Activated CD8-positive, alpha-beta T cell treated with anti-CD3 and anti-CD28 coated beads for 36 hours (primary cell): ENCODE results near the gene CTBP2. TPM values are rescaled to one million over a fixed set of nuclear protein-coding genes. Genes with fewer than 3 reads are reported as not detected.
A peak's percentile ranks its signal among the peaks of the same experiment; 100 is the strongest.

Source experiments
- ATAC-seq: fragments of 200-7000 bp; cut with Tn5 transposase; one replicate; pipeline ENCODE4 v1.10.0; 2021; ENCODE audit warnings: mild to moderate bottlenecking, moderate library complexity
- CTCF ChIA-PET: fragments of 350-600 bp; sonication (Branson Sonifier 250); formaldehyde crosslinking; loops from one replicate; lab custom pipeline; 2021; ENCODE audit warnings: antibody characterized with exemption; lab: Charles Lee
- POLR2A ChIA-PET: fragments of 350-600 bp; sonication (Branson Sonifier 250); formaldehyde crosslinking; loops from one replicate; lab custom pipeline; 2021; ENCODE audit warnings: antibody characterized with exemption; lab: Charles Lee
- DNase-seq: peaks from one replicate; pipeline ENCODE4 v3.0.0-alpha.2; 2020
- H3K27ac Mint-ChIP-seq: one replicate; pipeline ENCODE4 v1.8.0; 2021; ENCODE audit warnings: mild to moderate bottlenecking, mixed read lengths
- H3K27me3 Mint-ChIP-seq: one replicate; pipeline ENCODE4 v1.8.0; 2021; ENCODE audit warnings: mixed read lengths
- H3K36me3 Mint-ChIP-seq: one replicate; pipeline ENCODE4 v1.8.0; 2021; ENCODE audit warnings: low read depth, mixed read lengths
- H3K4me1 Mint-ChIP-seq: one replicate; pipeline ENCODE4 v1.8.0; 2021; ENCODE audit warnings: low read depth, mixed read lengths
- H3K4me3 Mint-ChIP-seq: one replicate; pipeline ENCODE4 v1.8.0; 2021; ENCODE audit warnings: mild to moderate bottlenecking, moderate library complexity, mixed read lengths
- H3K9me3 Mint-ChIP-seq: one replicate; pipeline ENCODE4 v1.8.0; 2021; ENCODE audit warnings: mixed read lengths
- intact Hi-C: fragments of 100-400 bp; cut with micrococcal nuclease; formaldehyde crosslinking; loops from one replicate; pipeline ENCODE4 v1.10.0; 2022
- total RNA-seq, 2 experiments: library from RNA; stranded (reverse); gene quantifications; one replicate each; pipeline ENCODE4 v1.2.3, GENCODE V29; 2021
- TF ChIP-seq, protein P1 (sequence below): fragments of 200-600 bp; IDR thresholded peaks from one replicate; pipeline ENCODE4 v1.8.0; 2022; ENCODE audit warnings: antibody characterized with exemption, mild to moderate bottlenecking

CTBP2 gene
- total RNA-seq, 2 experiments from 2014 or later = 0.60 to 0.88 TPM

GRCh38 chr10:124984376-124984775, 176.0 kb downstream of the CTBP2 start:
- intact Hi-C loops = no loop called here
- DNase-seq (no peak), ATAC-seq (no peak)
- ChIA-PET CTCF (interaction anchor here (3.6 kb wide), 1 partner anchor 8 kb away, joined by 16 read pairs; no protein-coding TSS in a partner anchor), POLR2A (no interaction called here)
- TF ChIP-seq, protein P1, sequence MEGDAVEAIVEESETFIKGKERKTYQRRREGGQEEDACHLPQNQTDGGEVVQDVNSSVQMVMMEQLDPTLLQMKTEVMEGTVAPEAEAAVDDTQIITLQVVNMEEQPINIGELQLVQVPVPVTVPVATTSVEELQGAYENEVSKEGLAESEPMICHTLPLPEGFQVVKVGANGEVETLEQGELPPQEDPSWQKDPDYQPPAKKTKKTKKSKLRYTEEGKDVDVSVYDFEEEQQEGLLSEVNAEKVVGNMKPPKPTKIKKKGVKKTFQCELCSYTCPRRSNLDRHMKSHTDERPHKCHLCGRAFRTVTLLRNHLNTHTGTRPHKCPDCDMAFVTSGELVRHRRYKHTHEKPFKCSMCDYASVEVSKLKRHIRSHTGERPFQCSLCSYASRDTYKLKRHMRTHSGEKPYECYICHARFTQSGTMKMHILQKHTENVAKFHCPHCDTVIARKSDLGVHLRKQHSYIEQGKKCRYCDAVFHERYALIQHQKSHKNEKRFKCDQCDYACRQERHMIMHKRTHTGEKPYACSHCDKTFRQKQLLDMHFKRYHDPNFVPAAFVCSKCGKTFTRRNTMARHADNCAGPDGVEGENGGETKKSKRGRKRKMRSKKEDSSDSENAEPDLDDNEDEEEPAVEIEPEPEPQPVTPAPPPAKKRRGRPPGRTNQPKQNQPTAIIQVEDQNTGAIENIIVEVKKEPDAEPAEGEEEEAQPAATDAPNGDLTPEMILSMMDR = no peak
- peaks cover 43% of the 10 kb centered on the region for H3K36me3 Mint-ChIP-seq
- H3K27me3 Mint-ChIP-seq = no peaks in the 10 kb centered on the region
- H3K4me3 Mint-ChIP-seq = no peak overlapping the region
- no peak overlapping the region for H3K27ac Mint-ChIP-seq
- H3K9me3 Mint-ChIP-seq = no peaks in the 10 kb centered on the region
- H3K4me1 Mint-ChIP-seq = peaks cover 22% of the 10 kb centered on the region

GRCh38 chr10:124983321-124983720, 177.0 kb downstream of the CTBP2 start:
- DNase-seq (no peak), ATAC-seq (no peak)
- no peaks in the 10 kb centered on the region for H3K9me3 Mint-ChIP-seq
- ChIA-PET CTCF (interaction anchor here (1.2 to 3.6 kb wide), 2 partner anchors 9 to 73 kb away, joined by 3 to 16 read pairs; no protein-coding TSS in a partner anchor), POLR2A (interaction anchor here (0.6 kb wide), 1 partner anchor 21 kb away, joined by 3 read pairs; no protein-coding TSS in a partner anchor)
- TF ChIP-seq, protein P1 = no peak
- peaks cover 20% of the 10 kb centered on the region for H3K4me1 Mint-ChIP-seq
- H3K4me3 Mint-ChIP-seq = no peak overlapping the region
- intact Hi-C loops = no loop called here
- no peaks in the 10 kb centered on the region for H3K27me3 Mint-ChIP-seq
- peak overlapping the region; percentile 40 for H3K27ac Mint-ChIP-seq
- H3K36me3 Mint-ChIP-seq = peaks cover 44% of the 10 kb centered on the region

DNA sequence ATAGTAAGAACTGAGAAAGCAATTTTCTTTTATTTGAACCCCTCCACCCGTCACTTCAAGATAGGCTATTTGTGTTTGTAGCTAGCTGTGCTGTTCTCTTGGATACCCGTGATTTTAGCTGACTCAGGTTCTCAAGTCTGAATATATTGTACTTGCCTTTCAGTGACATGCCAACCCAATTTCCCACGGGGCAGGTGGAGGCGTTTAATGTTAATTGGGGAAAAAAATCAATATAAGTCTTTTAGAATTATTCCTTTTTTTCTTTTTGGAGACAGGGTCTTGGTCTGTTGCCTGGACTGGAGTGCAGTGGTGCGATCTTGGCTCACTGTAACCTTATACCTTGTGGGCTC, 182.0 kb downstream of the CTBP2 start:
- DNase-seq = no peak
- peaks cover 30% of the 10 kb centered on the region for H3K4me1 Mint-ChIP-seq
- H3K9me3 Mint-ChIP-seq = no peaks in the 10 kb centered on the region
- intact Hi-C loops = no loop called here
- no peak overlapping the region for H3K27ac Mint-ChIP-seq
- TF ChIP-seq, protein P1 = no peak
- H3K36me3 Mint-ChIP-seq = peaks cover 24% of the 10 kb centered on the region
- ChIA-PET CTCF (interaction anchor here (2.3 kb wide), 1 partner anchor 15 kb away, joined by 7 read pairs; no protein-coding TSS in a partner anchor), POLR2A (no interaction called here)
- no peak overlapping the region for H3K4me3 Mint-ChIP-seq
- ATAC-seq = no peak
- no peaks in the 10 kb centered on the region for H3K27me3 Mint-ChIP-seq

DNA sequence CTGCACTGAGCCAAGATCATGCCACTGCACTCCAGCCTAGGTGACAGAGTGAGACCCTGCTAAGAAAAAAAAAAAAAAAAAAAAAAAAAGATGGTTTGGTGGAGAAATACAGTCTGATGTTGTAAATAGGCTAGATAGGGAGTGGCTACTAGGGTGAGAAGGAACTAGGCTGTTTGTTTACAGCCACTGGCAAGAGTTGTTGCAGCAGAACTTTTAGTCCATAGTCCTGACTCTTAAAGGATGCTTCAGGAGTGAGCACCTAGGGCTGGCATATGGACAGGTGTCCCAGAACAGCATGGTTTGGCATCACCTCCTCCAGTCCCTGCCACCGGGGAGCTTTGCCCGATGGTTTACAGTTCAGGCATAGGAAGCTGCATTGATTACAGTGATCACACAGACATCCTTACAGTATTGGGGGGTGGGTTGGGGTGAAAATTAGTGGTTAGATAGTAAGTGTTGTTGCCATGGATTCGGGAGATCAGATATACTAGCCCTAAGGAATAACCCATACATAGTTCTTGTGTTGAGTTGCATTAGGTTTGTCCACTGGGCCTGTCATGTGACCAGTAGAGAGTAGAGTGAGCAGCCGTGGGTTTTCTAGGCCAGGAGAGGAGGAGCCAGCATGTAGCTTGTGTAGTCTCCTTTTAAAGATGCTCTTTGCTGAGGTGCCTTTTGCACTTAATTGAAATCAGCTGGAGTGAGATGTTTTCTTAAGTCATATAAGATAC, 182.6 kb downstream of the CTBP2 start:
- DNase-seq = no peak
- no peak overlapping the region for H3K4me3 Mint-ChIP-seq
- intact Hi-C loops = no loop called here
- no peak overlapping the region for H3K27ac Mint-ChIP-seq
- no peaks in the 10 kb centered on the region for H3K9me3 Mint-ChIP-seq
- TF ChIP-seq, protein P1 = no peak
- peaks cover 24% of the 10 kb centered on the region for H3K4me1 Mint-ChIP-seq
- ChIA-PET POLR2A (no interaction called here), CTCF (interaction anchor here (1.2 to 2.3 kb wide), 2 partner anchors 14 to 15 kb away, joined by 3 to 7 read pairs; no protein-coding TSS in a partner anchor)
- no peaks in the 10 kb centered on the region for H3K27me3 Mint-ChIP-seq
- peaks cover 20% of the 10 kb centered on the region for H3K36me3 Mint-ChIP-seq
- ATAC-seq = no peak

DNA sequence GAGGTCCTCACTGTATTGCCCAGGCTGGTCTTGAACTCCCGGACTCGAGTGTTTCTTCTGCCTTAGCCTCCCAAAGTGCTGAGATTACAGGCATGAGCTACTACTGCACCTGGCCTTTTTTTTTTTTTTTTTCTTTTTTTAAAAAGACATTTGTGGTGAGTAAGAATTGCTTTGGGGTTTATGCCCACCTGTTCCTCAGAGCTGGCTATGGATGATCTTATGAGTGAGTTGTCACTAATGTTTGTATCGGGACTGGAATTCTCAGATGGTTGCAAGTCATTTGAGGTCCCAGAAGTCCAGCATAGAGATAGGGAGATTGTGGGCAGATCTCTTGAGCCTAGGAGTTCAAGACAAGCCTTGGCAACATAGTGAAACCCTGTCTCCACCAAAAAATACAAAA, 183.2 kb downstream of the CTBP2 start:
- Mint-ChIP-seq H3K4me1 (peaks cover 24% of the 10 kb centered on the region), H3K27me3 (no peaks in the 10 kb centered on the region), H3K36me3 (peaks cover 18% of the 10 kb centered on the region), H3K27ac (no peak overlapping the region), H3K9me3 (no peaks in the 10 kb centered on the region), H3K4me3 (no peak overlapping the region)
- intact Hi-C loops = no loop called here
- ATAC-seq (no peak), DNase-seq (no peak)
- POLR2A ChIA-PET = no interaction called here
- CTCF ChIA-PET = interaction anchor here (1.2 to 2.3 kb wide), 2 partner anchors 14 to 16 kb away, joined by 3 to 7 read pairs; no protein-coding TSS in a partner anchor
- TF ChIP-seq, protein P1 = no peak
